ENCODE data around the gene OR14A16.

Gene OR14A16

DNA sequence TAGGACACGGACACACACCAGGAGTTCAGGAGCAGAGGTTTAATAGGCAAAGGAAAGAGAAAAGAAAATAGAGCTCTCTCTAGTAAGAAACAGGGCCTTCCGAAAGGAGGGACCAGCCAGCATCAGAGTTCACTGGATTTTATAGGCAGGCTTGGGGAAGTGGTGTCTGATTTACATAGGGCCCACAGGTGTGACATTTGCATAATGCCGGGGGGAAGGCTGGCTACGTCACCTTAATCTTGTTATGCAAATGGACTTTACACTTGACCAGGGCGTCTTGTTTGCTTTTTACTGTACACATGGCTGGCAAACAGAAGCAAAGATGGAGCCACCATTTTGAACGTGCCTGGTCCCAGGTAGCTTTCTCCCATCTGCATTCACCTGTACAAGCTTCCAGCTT, at the start of gene OR14A16:
Gene OR14A16, minus strand, starts transcription at position 97 of the 400 bp plus-strand sequence. CDS start 8,390 bp downstream, outside the sequence.
- no peaks in the 10 kb centered on the region for H3K36me3 ChIP-seq
- H3K4me3 ChIP-seq: no peak within 1 kb of the TSS
- H3K27me3 ChIP-seq: no peaks in the 10 kb centered on the region
- H3K4me1 ChIP-seq: no peaks in the 10 kb centered on the region
- no peak within 1 kb of the TSS for H3K27ac ChIP-seq
- intact Hi-C loops (cut with DNase I; ENCODE audit: low total_unique reads): no loop called here
- TF ChIP-seq CTCF (IDR thresholded peaks at IDR 0.05): no peak
- no peak for DNase-seq
- H3K9me3 ChIP-seq: no peaks in the 10 kb centered on the region

- Histone ChIP-seq H3K27me3 (peaks cover 0 to under 1% of the 10 kb centered on the region in 2 donors), H3K4me1 (no peaks in the 10 kb centered on the region), H3K4me3 (no peak overlapping the region), H3K36me3 (peaks cover 0 to 22% (median 0%) of the 10 kb centered on the region in 3 donors), H3K9me3 (no peaks in the 10 kb centered on the region), H3K27ac (no peak overlapping the region)
- intact Hi-C loops (cut with DNase I; ENCODE audit: low total_unique reads): no loop called here
- DNase-seq: no peak
- no peak for TF ChIP-seq CTCF (IDR thresholded peaks at IDR 0.05)
These were observed 41.5 kb upstream of the OR14A16 start for GRCh38 chr1:247865416-247865815.

DNA sequence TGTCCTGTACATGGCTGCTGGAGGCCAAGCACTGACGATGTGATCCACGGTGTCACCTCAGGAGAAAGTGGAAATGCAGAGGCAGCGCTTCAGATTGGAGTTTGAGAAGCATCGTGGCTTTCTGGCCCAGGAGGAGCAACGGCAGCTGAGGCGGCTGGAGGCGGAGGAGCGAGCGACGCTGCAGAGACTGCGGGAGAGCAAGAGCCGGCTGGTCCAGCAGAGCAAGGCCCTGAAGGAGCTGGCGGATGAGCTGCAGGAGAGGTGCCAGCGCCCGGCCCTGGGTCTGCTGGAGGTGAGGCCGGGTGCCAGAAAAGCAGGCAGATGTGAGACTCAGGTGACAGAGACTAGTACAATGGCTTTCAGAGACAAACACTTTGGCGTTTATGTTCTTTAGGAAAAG, 40.7 kb upstream of the OR14A16 start:
- Histone ChIP-seq H3K27ac (no peak overlapping the region), H3K36me3 (peaks cover 0 to 15% (median 0%) of the 10 kb centered on the region in 3 donors), H3K4me3 (no peak overlapping the region), H3K9me3 (no peaks in the 10 kb centered on the region), H3K4me1 (no peaks in the 10 kb centered on the region), H3K27me3 (peaks cover 0 to 3% of the 10 kb centered on the region in 2 donors)
- intact Hi-C loops (cut with DNase I; ENCODE audit: low total_unique reads): no loop called here
- TF ChIP-seq CTCF (IDR thresholded peaks at IDR 0.05): no peak
- no peak for DNase-seq

DNA sequence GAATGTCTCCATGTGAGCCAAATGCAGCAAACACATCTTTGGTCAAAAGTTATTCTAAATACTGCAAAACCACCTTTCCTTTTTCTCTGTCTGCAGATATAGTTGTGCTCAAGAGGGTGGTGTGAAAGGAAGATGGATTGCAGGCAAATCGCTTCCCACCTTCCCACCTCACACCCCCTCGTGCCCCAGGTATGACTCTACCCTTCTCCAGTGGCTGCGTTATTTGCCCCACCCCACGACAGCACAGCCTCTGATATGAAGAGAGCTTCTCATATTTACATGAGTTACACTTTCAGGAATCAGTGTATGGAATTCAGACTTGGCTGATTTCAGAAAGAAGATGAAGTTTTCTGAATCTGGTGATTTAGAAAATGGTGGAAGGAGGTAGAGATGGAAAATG, 38.8 kb upstream of the OR14A16 start:
- Histone ChIP-seq H3K9me3 (no peaks in the 10 kb centered on the region), H3K4me3 (no peak overlapping the region), H3K4me1 (peaks cover 0 to under 1% (median 0%) of the 10 kb centered on the region in 4 donors), H3K27ac (no peak overlapping the region), H3K36me3 (no peaks in the 10 kb centered on the region), H3K27me3 (peaks cover 0 to 4% of the 10 kb centered on the region in 2 donors)
- no peak for TF ChIP-seq CTCF (IDR thresholded peaks at IDR 0.05)
- DNase-seq: no peak
- intact Hi-C loops (cut with DNase I; ENCODE audit: low total_unique reads): no loop called here

DNA sequence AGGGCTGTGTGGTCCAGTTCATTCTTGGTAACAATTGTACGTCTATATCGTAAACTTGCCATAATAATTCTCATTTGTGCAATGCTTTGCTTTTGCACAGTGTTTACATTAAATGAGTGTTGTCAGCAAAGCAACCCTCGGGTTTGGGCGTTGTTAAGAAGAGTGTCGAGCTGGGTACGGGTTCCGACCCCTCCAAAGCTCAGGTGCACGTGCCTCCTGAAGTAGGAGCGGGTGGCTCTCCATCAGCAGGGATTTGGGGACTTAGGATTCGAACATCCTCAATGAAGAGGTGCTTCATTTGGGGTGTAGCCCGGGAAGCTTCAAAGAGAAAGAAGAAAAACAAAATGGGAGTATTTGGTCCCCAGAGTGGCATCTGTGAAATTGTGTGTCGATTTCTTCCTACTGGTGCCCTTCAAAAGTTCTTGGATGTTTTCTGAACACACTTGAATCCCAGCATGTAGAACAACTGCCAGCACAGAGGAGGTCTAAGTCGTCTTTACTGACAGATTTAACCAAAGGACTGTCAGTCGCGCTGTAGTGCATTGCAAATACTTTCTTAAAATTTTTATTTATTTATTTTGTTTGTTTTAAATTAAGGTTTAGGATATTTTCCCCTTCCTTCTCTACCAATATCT, 34.2 kb upstream of the OR14A16 start:
- intact Hi-C loops (cut with DNase I; ENCODE audit: low total_unique reads): no loop called here
- no peaks in the 10 kb centered on the region for H3K36me3 ChIP-seq
- H3K27me3 ChIP-seq: peaks cover 0 to 18% of the 10 kb centered on the region in 2 donors
- H3K4me1 ChIP-seq: peaks cover 0 to 11% (median 0%) of the 10 kb centered on the region in 4 donors
- H3K4me3 ChIP-seq: no peak overlapping the region
- no peaks in the 10 kb centered on the region for H3K9me3 ChIP-seq
- no peak overlapping the region for H3K27ac ChIP-seq
- DNase-seq: no peak
- no peak for TF ChIP-seq CTCF (IDR thresholded peaks at IDR 0.05)

All from tibial artery (tissue), 4 donors.